Suprapubic skin (tissue), 4 donors: ENCODE measurements around the gene DHX34. TPM values are rescaled to one million over a fixed set of nuclear protein-coding genes. Genes with fewer than 3 reads are reported as not detected.
"Not testable (repeated sequence)": the region's sequence is repeated elsewhere in the genome, so short reads cannot be mapped to it uniquely, and the experiment has no call there.

ENCODE experiments used
- DNase-seq, 2 donors: peaks; one replicate each; pipeline ENCODE4 v3.0.0-alpha.2; 2019; ENCODE audit warnings: low spot score in 2 of 2
- H3K27ac ChIP-seq: fragments of 200-600 bp; sonication (generic); one replicate; pipeline ENCODE4 v1.5.1; 2019
- H3K27me3 ChIP-seq: fragments of 200-600 bp; sonication (generic); one replicate; pipeline ENCODE4 v1.5.1; 2019
- H3K36me3 ChIP-seq: fragments of 200-600 bp; sonication (generic); one replicate; pipeline ENCODE4 v1.5.1; 2019
- H3K4me1 ChIP-seq: fragments of 200-600 bp; sonication (generic); one replicate; pipeline ENCODE4 v1.5.1; 2019
- H3K4me3 ChIP-seq: fragments of 200-600 bp; sonication (generic); one replicate; pipeline ENCODE4 v1.5.1; 2019; ENCODE audit warnings: mild to moderate bottlenecking
- H3K9me3 ChIP-seq: fragments of 200-600 bp; sonication (generic); one replicate; pipeline ENCODE4 v1.5.1; 2019
- CTCF ChIP-seq, 2 donors: fragments of 200-600 bp in 1 of 2; fragments of 450-650 bp in 1 of 2; sonication (generic) in 1 of 2; IDR thresholded peaks; one replicate each; pipeline ENCODE4 v1.5.1; 2016 to 2019; ENCODE audit warnings: antibody characterized with exemption in 2 of 2, mild to moderate bottlenecking in 1 of 2, moderate library complexity in 1 of 2
- EP300 ChIP-seq: sonication (generic); formaldehyde crosslinking; IDR thresholded peaks from one replicate; pipeline ENCODE4 v1.6.1; 2017; ENCODE audit warnings: antibody characterized with exemption
- POLR2A ChIP-seq, 2 donors: fragments of 450-650 bp; IDR thresholded peaks; one replicate each; pipeline ENCODE4 v1.6.1; 2017; ENCODE audit warnings: antibody characterized with exemption in 2 of 2, mild to moderate bottlenecking in 2 of 2, moderate library complexity in 2 of 2
- POLR2AphosphoS5 ChIP-seq, 3 donors: sonication (generic); formaldehyde crosslinking; IDR thresholded peaks; one replicate each; pipeline ENCODE4 v1.6.1; 2017; ENCODE audit warnings: antibody characterized with exemption in 3 of 3
- WGBS: methylation state at CpG from one replicate; pipeline ENCODE4 v1.1.5; 2018; 5-methylcytosine and 5-hydroxymethylcytosine counted together
- total RNA-seq, 4 donors: library from RNA; depleted of rRNA; stranded (reverse); fragments of >200 nt; gene quantifications; one replicate each; pipeline ENCODE4 v1.1.0, GENCODE V29; 2016

The DHX34 gene
- total RNA-seq, 4 donors from 2014 or later: 21.6 to 32.2 (median 25.3) TPM

- Histone ChIP-seq H3K27me3 (no peaks in the 10 kb centered on the region), H3K27ac (no peak overlapping the region), H3K4me1 (no peaks in the 10 kb centered on the region), H3K36me3 (peaks cover 64% of the 10 kb centered on the region), H3K9me3 (no peaks in the 10 kb centered on the region), H3K4me3 (no peak overlapping the region)
- TF ChIP-seq POLR2A (IDR thresholded peaks at IDR 0.05) (no peak), EP300 (no peak), POLR2AphosphoS5 (IDR thresholded peaks at IDR 0.05) (no peak), CTCF (IDR thresholded peaks at IDR 0.05) (no peak)
- WGBS: 87% methylated on average over 13 of the region's 14 CpGs
- DNase-seq: no peak
Measured at GRCh38 chr19:47381121-47381520, 32.0 kb downstream of the DHX34 start.

- Histone ChIP-seq H3K4me1 (no peaks in the 10 kb centered on the region), H3K27ac (no peak overlapping the region), H3K36me3 (peaks cover 58% of the 10 kb centered on the region), H3K27me3 (no peaks in the 10 kb centered on the region), H3K9me3 (no peaks in the 10 kb centered on the region), H3K4me3 (no peak overlapping the region)
- DNase-seq: no peak
- 95% methylated on average over 5 of the region's 11 CpGs for WGBS
- no peak for TF ChIP-seq EP300
- TF ChIP-seq CTCF (IDR thresholded peaks at IDR 0.05): no peak
- TF ChIP-seq POLR2AphosphoS5 (IDR thresholded peaks at IDR 0.05): no peak
- TF ChIP-seq POLR2A (IDR thresholded peaks at IDR 0.05): no peak
Measured at GRCh38 chr19:47381653-47382279, 32.7 kb downstream of the DHX34 start.

GRCh38 chr19:47383890-47384289 lies 34.8 kb downstream of the DHX34 start:
- H3K4me1 ChIP-seq, H3K9me3 ChIP-seq, H3K27ac ChIP-seq, H3K27me3 ChIP-seq, H3K4me3 ChIP-seq, DNase-seq: not testable (repeated sequence)
- 83% methylated on average over 5 of the region's 5 CpGs for WGBS
- H3K36me3 ChIP-seq: peaks cover 37% of the 10 kb centered on the region

GRCh38 chr19:47384533-47384932 lies 35.4 kb downstream of the DHX34 start:
- H3K9me3 ChIP-seq: not testable (repeated sequence)

GRCh38 chr19:47386582-47386981 lies 37.5 kb downstream of the DHX34 start:
- not testable (repeated sequence) for H3K36me3 ChIP-seq, H3K9me3 ChIP-seq, H3K27ac ChIP-seq, H3K27me3 ChIP-seq, DNase-seq, H3K4me3 ChIP-seq, H3K4me1 ChIP-seq
- 78% methylated on average over 12 of the region's 12 CpGs for WGBS

More at GRCh38 chr19:47384533-47384932, 35.4 kb downstream of the DHX34 start:
- WGBS: 86% methylated on average over 4 of the region's 4 CpGs
- DNase-seq, H3K27me3 ChIP-seq, H3K4me1 ChIP-seq, H3K27ac ChIP-seq, H3K4me3 ChIP-seq: not testable (repeated sequence)
- peaks cover 30% of the 10 kb centered on the region for H3K36me3 ChIP-seq

- not testable (repeated sequence) for H3K36me3 ChIP-seq, H3K4me1 ChIP-seq, H3K27me3 ChIP-seq, DNase-seq, H3K4me3 ChIP-seq, H3K27ac ChIP-seq, H3K9me3 ChIP-seq
- 79% methylated on average over 3 of the region's 3 CpGs for WGBS
Measured at GRCh38 chr19:47387623-47388022, 38.5 kb downstream of the DHX34 start.

- not testable (repeated sequence) for H3K4me3 ChIP-seq, DNase-seq, H3K27me3 ChIP-seq, H3K9me3 ChIP-seq, H3K27ac ChIP-seq, H3K4me1 ChIP-seq, H3K36me3 ChIP-seq
- 90% methylated on average over 5 of the region's 5 CpGs for WGBS
Measured at GRCh38 chr19:47388721-47389120, 39.6 kb downstream of the DHX34 start.

GRCh38 chr19:47389150-47389556 lies 40.0 kb downstream of the DHX34 start:
- Histone ChIP-seq H3K36me3 (no peaks in the 10 kb centered on the region), H3K27ac (no peak overlapping the region), H3K27me3 (no peaks in the 10 kb centered on the region), H3K4me3 (no peak overlapping the region), H3K4me1 (no peaks in the 10 kb centered on the region), H3K9me3 (no peaks in the 10 kb centered on the region)
- TF ChIP-seq POLR2AphosphoS5 (IDR thresholded peaks at IDR 0.05) (no peak), POLR2A (IDR thresholded peaks at IDR 0.05) (no peak), CTCF (IDR thresholded peaks at IDR 0.05) (no peak), EP300 (no peak)
- DNase-seq: no peak
- 72% methylated on average over 9 of the region's 9 CpGs for WGBS
